Esophagus muscularis mucosa (tissue), 3 donors: ENCODE results near the gene PCDHGA2.

Source experiments
- EP300 ChIP-seq: sonication (generic); formaldehyde crosslinking; IDR thresholded peaks from one replicate; pipeline ENCODE4 v1.6.1; 2017; ENCODE audit warnings: antibody characterized with exemption
- POLR2AphosphoS5 ChIP-seq, 2 donors: sonication (generic); formaldehyde crosslinking; IDR thresholded peaks; one replicate each; pipeline ENCODE4 v1.6.1; 2017; ENCODE audit warnings: antibody characterized with exemption in 2 of 2

DNA sequence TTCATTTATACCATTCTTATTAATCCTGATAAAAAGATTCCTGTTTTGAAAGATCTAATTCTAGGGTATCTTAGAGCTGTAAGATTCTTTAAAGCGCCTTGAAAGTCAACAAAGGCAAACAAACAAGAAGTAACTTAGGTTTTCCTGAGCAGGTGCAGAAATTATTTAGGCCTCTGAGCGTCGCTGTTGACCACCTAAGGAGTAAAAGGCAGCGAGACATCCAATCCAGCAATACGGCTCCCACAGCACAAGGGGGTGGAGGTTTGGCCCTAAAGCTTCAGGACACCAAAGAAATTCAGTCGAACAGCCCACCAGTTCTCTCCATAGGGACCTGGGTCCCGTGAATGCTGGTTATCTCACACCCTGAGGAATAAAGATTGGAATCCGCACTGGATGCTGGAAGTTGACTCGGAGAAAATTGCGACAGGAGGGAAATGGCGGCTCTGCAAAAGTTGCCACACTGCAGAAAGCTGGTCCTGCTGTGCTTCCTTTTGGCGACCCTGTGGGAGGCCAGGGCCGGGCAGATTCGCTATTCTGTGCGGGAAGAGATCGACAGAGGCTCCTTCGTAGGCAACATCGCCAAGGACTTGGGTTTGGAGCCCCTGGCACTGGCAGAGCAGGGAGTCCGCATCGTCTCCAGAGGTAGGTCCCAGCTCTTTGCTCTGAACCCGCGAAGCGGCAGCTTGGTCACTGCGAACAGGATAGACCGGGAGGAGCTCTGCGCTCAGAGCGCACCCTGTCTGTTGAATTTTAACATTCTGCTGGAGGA is at the start of gene PCDHGA2:
- TF ChIP-seq EP300, result no peak
- TF ChIP-seq POLR2AphosphoS5 (IDR thresholded peaks at IDR 0.05), result no peak
